Small intestine (tissue), 7 donors: ENCODE data around the gene MTHFD1L. TPM values are rescaled to one million over a fixed set of nuclear protein-coding genes. Genes with fewer than 3 reads are reported as not detected.
"Not testable (repeated sequence)": the region's sequence is repeated elsewhere in the genome, so short reads cannot be mapped to it uniquely, and the experiment has no call there.

Experiments
- DNase-seq, 2 donors: peaks; one replicate each; pipeline versions ENCODE4 v3.0.0 to v3.0.0-alpha.2; 2013
- FAIRE-seq: peaks from 2 replicates; lab custom pipeline; 2012; peaks lifted over from hg19 to GRCh38; lab: Jason Lieb, UNC
- H3K27ac ChIP-seq, 3 donors: one replicate each; pipeline ENCODE4 v1.5.1; 2013; ENCODE audit warnings: low read length in 2 of 3, mild to moderate bottlenecking in 2 of 3, control low read depth in 1 of 3, inconsistent platforms in 1 of 3, low read depth in 1 of 3, moderate library complexity in 1 of 3
- H3K27me3 ChIP-seq, 3 donors: one replicate each; pipeline ENCODE4 v1.6.1; 2013; ENCODE audit warnings: low read length in 3 of 3, inconsistent platforms in 1 of 3; ENCODE audit not compliant: control insufficient read depth in 3 of 3, insufficient read depth in 3 of 3
- H3K36me3 ChIP-seq, 3 donors: one replicate each; pipeline ENCODE4 v1.6.1; 2013; ENCODE audit warnings: low read length in 3 of 3, inconsistent platforms in 1 of 3, low read depth in 1 of 3, mild to moderate bottlenecking in 1 of 3, moderate library complexity in 1 of 3; ENCODE audit not compliant: control insufficient read depth in 3 of 3, insufficient read depth in 2 of 3
- H3K4me1 ChIP-seq, 3 donors: one replicate each; pipeline ENCODE4 v1.6.1; 2013; ENCODE audit warnings: low read length in 2 of 3, inconsistent platforms in 1 of 3, low read depth in 1 of 3, mild to moderate bottlenecking in 1 of 3, moderate library complexity in 1 of 3; ENCODE audit not compliant: control insufficient read depth in 3 of 3, insufficient read depth in 2 of 3
- H3K4me3 ChIP-seq, 3 donors: one replicate each; pipeline ENCODE4 v1.5.1; 2013; ENCODE audit warnings: low read length in 3 of 3, control low read depth in 1 of 3, inconsistent platforms in 1 of 3, low read depth in 1 of 3, mild to moderate bottlenecking in 1 of 3, moderate library complexity in 1 of 3
- H3K9me3 ChIP-seq, 2 donors: one replicate each; pipeline ENCODE4 v1.6.1; 2013; ENCODE audit warnings: low read depth in 1 of 2, low read length in 1 of 2; ENCODE audit not compliant: control insufficient read depth in 2 of 2, insufficient read depth in 1 of 2
- WGBS, 3 donors: extraction: QIAGEN DNeasy Blood & Tissue Kit; methylation state at CpG; one replicate each; pipeline ENCODE4 v1.1.7; 2013; 5-methylcytosine and 5-hydroxymethylcytosine counted together
- polyA plus RNA-seq, 4 donors: library from polyadenylated mRNA; stranded (reverse) in 3 of 4; unstranded in 1 of 4; fragments of 200-250 nt in 3 of 4; fragments of 120-200 nt in 1 of 4; gene quantifications; one replicate each; pipeline versions ENCODE4 v1.2.1 to v1.2.3, GENCODE V29; 2013
- donor health status: healthy with polysubstance abuse.
- donor health status: control.
- donor health status: control.
- donor health status: Bipolar disorder and iron deficiency.
- donor health status: healthy.

The MTHFD1L gene
- polyA plus RNA-seq, 4 donors, result 0.89 to 14.2 (median 4.7) TPM

- no peak overlapping the region for H3K4me3 ChIP-seq
- no peak overlapping the region for H3K27ac ChIP-seq
- H3K4me1 ChIP-seq, result no peaks in the 10 kb centered on the region
- H3K9me3 ChIP-seq, result no peaks in the 10 kb centered on the region
- DNase-seq, result no peak
- no peaks in the 10 kb centered on the region for H3K27me3 ChIP-seq
- no peak for FAIRE-seq
- WGBS, 3 donors, result 79 to 85% (median 83%) methylated on average over 6 of the region's 6 CpGs
- no peaks in the 10 kb centered on the region for H3K36me3 ChIP-seq
These were observed 243.0 kb downstream of the MTHFD1L start for GRCh38 chr6:151108548-151108947.

- no peak for FAIRE-seq
- 76 to 88% (median 83%) methylated on average over 8 of the region's 8 CpGs for WGBS, 3 donors
- Histone ChIP-seq H3K4me3 (no peak overlapping the region), H3K27ac (no peak overlapping the region), H3K36me3 (no peaks in the 10 kb centered on the region), H3K9me3 (no peaks in the 10 kb centered on the region), H3K4me1 (no peaks in the 10 kb centered on the region), H3K27me3 (no peaks in the 10 kb centered on the region)
- no peak for DNase-seq
These were observed 243.9 kb downstream of the MTHFD1L start for GRCh38 chr6:151109361-151109760.

GRCh38 chr6:151109869-151110575 is 244.5 kb downstream of the MTHFD1L start:
- Histone ChIP-seq H3K36me3 (no peaks in the 10 kb centered on the region), H3K9me3 (no peaks in the 10 kb centered on the region), H3K27ac (no peak overlapping the region), H3K4me3 (no peak overlapping the region), H3K27me3 (no peaks in the 10 kb centered on the region), H3K4me1 (no peaks in the 10 kb centered on the region)
- DNase-seq, result no peak
- FAIRE-seq, result no peak
- WGBS, 3 donors, result 78 to 89% (median 89%) methylated on average over 11 of the region's 11 CpGs

- H3K9me3 ChIP-seq, result no peaks in the 10 kb centered on the region
- H3K36me3 ChIP-seq, result no peaks in the 10 kb centered on the region
- no peak for DNase-seq
- no peak overlapping the region for H3K27ac ChIP-seq
- H3K27me3 ChIP-seq, result no peaks in the 10 kb centered on the region
- no peak overlapping the region for H3K4me3 ChIP-seq
- H3K4me1 ChIP-seq, result no peaks in the 10 kb centered on the region
- WGBS, 3 donors, result 75 to 94% (median 90%) methylated on average over 4 of the region's 4 CpGs
- no peak for FAIRE-seq
These were observed 245.0 kb downstream of the MTHFD1L start for GRCh38 chr6:151110576-151110905.

GRCh38 chr6:151111670-151112069 is 246.2 kb downstream of the MTHFD1L start:
- H3K9me3 ChIP-seq, result no peaks in the 10 kb centered on the region
- H3K4me1 ChIP-seq, result no peaks in the 10 kb centered on the region
- H3K36me3 ChIP-seq, result no peaks in the 10 kb centered on the region
- FAIRE-seq (no peak), DNase-seq (no peak)
- no peak overlapping the region for H3K27ac ChIP-seq
- no peaks in the 10 kb centered on the region for H3K27me3 ChIP-seq
- no peak overlapping the region for H3K4me3 ChIP-seq
- 75 to 79% (median 77%) methylated on average over 5 of the region's 5 CpGs for WGBS, 3 donors

- Histone ChIP-seq H3K27me3 (no peaks in the 10 kb centered on the region), H3K36me3 (no peaks in the 10 kb centered on the region), H3K27ac (no peak overlapping the region), H3K4me1 (no peaks in the 10 kb centered on the region), H3K4me3 (no peak overlapping the region), H3K9me3 (no peaks in the 10 kb centered on the region)
- 80 to 86% (median 84%) methylated on average over 4 of the region's 4 CpGs for WGBS, 3 donors
- no peak for DNase-seq
- FAIRE-seq, result no peak
These were observed 246.6 kb downstream of the MTHFD1L start for GRCh38 chr6:151112130-151112529.

GRCh38 chr6:151112884-151113283 is 247.4 kb downstream of the MTHFD1L start:
- H3K27ac ChIP-seq, H3K9me3 ChIP-seq, DNase-seq, FAIRE-seq, H3K4me3 ChIP-seq, H3K27me3 ChIP-seq, H3K36me3 ChIP-seq, H3K4me1 ChIP-seq: not testable (repeated sequence)
- WGBS, 3 donors, result 74 to 94% (median 77%) methylated on average over 3 of the region's 3 CpGs

- DNase-seq (no peak), FAIRE-seq (no peak)
- no peak overlapping the region for H3K4me3 ChIP-seq
- no peaks in the 10 kb centered on the region for H3K9me3 ChIP-seq
- peaks cover 0 to 6% (median 0%) of the 10 kb centered on the region in 3 donors for H3K4me1 ChIP-seq
- H3K27ac ChIP-seq, result no peak overlapping the region
- H3K36me3 ChIP-seq, result no peaks in the 10 kb centered on the region
- 93 to 95% (median 93%) methylated on average over 5 of the region's 5 CpGs for WGBS, 3 donors
- no peaks in the 10 kb centered on the region for H3K27me3 ChIP-seq
These were observed 248.1 kb downstream of the MTHFD1L start for GRCh38 chr6:151113641-151114040.
